ENCODE results near the gene DHRS11. TPM values are rescaled to one million over a fixed set of nuclear protein-coding genes. Genes with fewer than 3 reads are reported as not detected.

DHRS11 gene
- total RNA-seq, 1 donor from 2014 or later = 14.8 TPM

DNA sequence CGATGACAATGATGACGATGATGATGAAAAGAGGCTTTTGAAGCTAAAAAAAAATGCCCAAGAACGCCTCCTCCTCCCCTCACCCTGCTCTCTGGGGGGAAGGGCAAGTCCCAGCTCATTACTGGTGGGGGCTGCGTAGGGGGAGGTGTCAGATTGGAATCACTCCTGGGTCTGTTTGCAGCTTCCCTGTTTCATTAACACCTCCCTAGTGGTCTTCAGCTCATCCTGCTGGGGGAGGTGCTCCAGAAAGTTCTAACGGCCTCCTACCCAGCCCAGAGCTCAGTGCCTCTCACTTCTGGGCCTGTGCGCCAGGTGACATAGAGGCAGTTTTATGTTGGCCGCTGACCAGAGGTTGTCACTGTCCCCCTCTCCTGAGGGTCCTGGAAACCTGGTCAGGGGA is 22.4 kb downstream of the DHRS11 start:
- TF ChIP-seq, protein P1, sequence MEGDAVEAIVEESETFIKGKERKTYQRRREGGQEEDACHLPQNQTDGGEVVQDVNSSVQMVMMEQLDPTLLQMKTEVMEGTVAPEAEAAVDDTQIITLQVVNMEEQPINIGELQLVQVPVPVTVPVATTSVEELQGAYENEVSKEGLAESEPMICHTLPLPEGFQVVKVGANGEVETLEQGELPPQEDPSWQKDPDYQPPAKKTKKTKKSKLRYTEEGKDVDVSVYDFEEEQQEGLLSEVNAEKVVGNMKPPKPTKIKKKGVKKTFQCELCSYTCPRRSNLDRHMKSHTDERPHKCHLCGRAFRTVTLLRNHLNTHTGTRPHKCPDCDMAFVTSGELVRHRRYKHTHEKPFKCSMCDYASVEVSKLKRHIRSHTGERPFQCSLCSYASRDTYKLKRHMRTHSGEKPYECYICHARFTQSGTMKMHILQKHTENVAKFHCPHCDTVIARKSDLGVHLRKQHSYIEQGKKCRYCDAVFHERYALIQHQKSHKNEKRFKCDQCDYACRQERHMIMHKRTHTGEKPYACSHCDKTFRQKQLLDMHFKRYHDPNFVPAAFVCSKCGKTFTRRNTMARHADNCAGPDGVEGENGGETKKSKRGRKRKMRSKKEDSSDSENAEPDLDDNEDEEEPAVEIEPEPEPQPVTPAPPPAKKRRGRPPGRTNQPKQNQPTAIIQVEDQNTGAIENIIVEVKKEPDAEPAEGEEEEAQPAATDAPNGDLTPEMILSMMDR (conservative IDR thresholded peaks at IDR 0.05; ENCODE audit: low read depth, low read length) = no peak
- no peak overlapping the region for H3K4me3 ChIP-seq (ENCODE audit: low read depth, low read length)
- no peak for DNase-seq (ENCODE audit: low read depth)

DNA sequence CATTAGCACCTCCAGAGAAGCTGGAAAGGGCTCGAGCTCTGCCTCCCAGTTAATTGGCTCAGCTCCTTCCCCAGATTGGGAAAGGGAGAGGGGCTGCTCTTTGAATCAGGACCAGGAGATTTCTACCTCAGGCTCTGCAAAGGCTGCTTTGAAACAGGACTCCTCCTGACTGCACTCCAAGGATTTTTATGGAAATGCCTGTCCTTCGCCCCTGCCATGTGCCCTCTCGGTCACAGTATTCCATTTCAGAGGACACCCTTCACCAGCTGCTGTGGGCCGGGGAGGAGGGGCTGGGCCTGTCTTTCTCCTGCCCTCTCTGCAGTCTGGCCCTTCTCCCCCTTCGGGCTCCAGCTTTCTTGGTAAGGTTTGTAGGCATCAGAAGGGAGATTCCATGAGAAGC is 23.3 kb downstream of the DHRS11 start:
- TF ChIP-seq, protein P1 (conservative IDR thresholded peaks at IDR 0.05; ENCODE audit: low read depth, low read length) = no peak
- no peak overlapping the region for H3K4me3 ChIP-seq (ENCODE audit: low read depth, low read length)
- no peak for DNase-seq (ENCODE audit: low read depth)

DNA sequence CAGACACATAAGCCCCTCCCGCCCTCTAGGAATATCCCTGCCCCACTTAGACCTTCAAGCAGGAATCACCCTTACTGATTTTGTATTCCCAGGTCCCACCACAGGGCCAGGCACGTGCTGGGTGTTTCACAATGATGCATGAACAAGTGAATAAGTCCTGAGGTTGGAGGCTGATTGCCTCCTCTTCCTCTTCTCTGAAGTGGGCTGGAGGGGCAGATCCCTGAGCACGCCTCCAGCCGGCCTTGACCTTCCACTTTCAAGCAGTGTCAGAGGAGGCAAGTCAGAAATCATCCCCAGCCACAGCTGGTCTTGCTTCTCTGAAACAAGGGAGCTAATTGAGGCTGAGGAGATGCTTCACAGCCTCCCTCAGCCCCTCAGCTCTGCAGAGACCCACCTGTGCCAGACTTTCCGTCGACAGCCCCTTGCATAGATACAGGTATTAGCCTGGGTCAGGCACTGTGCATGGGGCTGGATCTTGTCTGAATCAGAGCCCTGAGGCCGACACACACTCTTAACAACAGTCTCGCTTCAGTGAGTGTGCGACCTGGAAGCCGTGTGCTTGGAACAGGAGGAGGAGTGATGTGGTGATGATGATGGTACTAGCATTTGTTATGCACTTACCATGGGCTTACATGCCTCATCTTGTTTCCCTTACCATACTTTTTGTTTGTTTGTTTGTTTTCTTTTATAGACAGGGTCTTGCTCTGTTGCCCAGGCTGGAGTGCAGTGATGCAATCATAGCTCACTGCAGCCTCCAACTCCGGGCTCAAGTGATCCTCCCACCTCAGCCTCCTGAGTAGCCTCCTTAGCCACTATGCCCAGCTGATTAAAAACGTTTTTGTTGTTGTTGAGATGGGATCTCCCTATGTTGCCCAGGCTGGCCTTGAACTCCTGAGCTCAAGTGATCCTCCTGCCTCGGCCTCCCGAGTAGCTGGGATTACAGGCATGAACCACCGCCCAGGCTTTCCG is 24.7 kb downstream of the DHRS11 start:
- H3K4me3 ChIP-seq (ENCODE audit: low read depth, low read length) = no peak overlapping the region
- no peak for DNase-seq (ENCODE audit: low read depth)
- TF ChIP-seq, protein P1 (conservative IDR thresholded peaks at IDR 0.05; ENCODE audit: low read depth, low read length) = no peak

DNA sequence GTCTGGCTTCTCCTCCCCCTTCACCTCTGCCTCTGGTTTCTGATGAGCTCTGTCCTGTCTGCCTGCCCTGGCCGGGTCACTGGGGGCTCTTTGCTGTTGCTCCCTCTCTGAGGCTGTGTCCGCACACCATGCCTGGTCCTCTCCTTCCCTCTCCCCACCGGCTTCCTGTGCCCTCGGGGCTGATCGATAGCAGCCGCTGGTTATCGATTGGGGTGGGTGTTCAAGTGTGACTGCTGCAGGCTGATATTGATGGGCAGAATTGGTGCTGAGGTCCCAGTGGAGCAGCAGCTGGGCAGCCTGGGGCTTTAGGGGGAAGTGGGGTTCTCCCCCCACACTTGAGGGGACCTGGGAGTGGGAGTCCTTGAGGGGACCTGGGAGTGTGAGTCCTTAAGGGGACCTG is 26.1 kb downstream of the DHRS11 start:
- H3K4me3 ChIP-seq (ENCODE audit: low read depth, low read length) = no peak overlapping the region
- no peak for DNase-seq (ENCODE audit: low read depth)
- TF ChIP-seq, protein P1 (conservative IDR thresholded peaks at IDR 0.05; ENCODE audit: low read depth, low read length) = no peak

DNA sequence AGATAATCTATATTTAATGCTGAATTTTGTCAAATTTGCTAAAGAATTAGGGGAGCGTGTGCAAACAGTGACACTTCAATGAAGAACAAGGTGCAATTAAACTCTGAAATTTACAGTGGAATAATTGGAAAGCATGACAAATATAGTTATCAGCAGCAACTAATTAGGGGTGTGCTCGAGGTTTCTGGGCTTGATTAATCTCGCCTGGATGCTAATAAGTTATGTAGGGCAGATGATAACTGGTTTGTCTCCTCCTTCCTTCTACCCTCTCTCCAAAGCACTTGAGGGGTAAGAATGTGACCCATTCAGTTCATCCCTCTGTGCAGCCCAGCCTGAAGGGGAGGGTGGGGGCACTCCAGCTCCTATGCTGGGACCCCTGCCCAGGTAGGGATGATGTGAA is 31.6 kb downstream of the DHRS11 start:
- no peak overlapping the region for H3K4me3 ChIP-seq (ENCODE audit: low read depth, low read length)
- TF ChIP-seq, protein P1 (conservative IDR thresholded peaks at IDR 0.05; ENCODE audit: low read depth, low read length) = no peak
- no peak for DNase-seq (ENCODE audit: low read depth)

DNA sequence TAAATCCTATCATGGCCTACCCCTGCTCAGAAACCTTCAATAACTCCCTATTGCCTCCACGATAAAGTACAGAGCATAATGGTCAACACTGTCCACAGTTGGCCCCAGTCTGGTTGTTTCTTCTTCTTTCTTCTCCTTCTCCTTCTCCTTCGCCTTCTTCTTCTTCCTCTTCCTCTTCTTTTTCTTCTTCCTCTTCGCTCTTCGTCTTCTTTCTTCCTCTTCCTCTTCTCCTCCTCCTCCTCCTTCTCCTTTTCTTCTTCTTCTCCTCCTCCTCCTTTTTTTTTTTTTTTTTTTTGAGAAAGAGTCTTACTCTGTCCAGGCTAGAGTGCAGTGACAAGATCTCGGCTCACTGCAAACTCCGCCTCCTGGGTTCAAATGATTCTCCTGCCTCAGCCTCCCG is 33.5 kb downstream of the DHRS11 start:
- TF ChIP-seq, protein P1 (conservative IDR thresholded peaks at IDR 0.05; ENCODE audit: low read depth, low read length) = no peak

DNA sequence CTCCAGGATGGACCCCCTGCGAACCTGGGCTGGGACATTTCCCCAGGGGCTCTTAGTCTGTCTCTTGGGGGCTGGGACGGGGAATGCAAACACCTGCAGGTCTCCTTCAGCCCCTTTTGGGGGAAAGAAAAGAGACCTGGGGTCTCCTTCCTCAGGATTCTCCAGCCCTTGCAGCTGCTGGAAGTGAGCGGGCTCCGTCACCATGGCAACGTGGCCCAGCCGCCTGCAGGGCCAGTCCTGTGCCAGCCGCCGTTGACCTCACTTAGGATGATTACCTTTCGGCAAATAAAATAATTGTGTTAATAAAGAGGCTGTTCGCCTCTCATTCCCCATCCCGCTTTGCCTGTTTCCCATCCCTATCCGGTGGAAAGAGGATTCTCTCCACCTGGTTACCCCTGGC is 35.4 kb downstream of the DHRS11 start:
- DNase-seq (ENCODE audit: low read depth) = no peak
- TF ChIP-seq, protein P1 (conservative IDR thresholded peaks at IDR 0.05; ENCODE audit: low read depth, low read length) = no peak
- H3K4me3 ChIP-seq (ENCODE audit: low read depth, low read length) = no peak overlapping the region

More for the DNA sequence above, 33.5 kb downstream of the DHRS11 start:
- no peak overlapping the region for H3K4me3 ChIP-seq (ENCODE audit: low read depth, low read length)
- no peak for DNase-seq (ENCODE audit: low read depth)

All from epithelial cell of proximal tubule (primary cell).